ENCODE data around the gene SCAMP3. TPM values are rescaled to one million over a fixed set of nuclear protein-coding genes. Genes with fewer than 3 reads are reported as not detected.

The SCAMP3 gene
- total RNA-seq, 4 donors from 2014 or later: 39.0 to 66.1 (median 44.8) TPM

DNA sequence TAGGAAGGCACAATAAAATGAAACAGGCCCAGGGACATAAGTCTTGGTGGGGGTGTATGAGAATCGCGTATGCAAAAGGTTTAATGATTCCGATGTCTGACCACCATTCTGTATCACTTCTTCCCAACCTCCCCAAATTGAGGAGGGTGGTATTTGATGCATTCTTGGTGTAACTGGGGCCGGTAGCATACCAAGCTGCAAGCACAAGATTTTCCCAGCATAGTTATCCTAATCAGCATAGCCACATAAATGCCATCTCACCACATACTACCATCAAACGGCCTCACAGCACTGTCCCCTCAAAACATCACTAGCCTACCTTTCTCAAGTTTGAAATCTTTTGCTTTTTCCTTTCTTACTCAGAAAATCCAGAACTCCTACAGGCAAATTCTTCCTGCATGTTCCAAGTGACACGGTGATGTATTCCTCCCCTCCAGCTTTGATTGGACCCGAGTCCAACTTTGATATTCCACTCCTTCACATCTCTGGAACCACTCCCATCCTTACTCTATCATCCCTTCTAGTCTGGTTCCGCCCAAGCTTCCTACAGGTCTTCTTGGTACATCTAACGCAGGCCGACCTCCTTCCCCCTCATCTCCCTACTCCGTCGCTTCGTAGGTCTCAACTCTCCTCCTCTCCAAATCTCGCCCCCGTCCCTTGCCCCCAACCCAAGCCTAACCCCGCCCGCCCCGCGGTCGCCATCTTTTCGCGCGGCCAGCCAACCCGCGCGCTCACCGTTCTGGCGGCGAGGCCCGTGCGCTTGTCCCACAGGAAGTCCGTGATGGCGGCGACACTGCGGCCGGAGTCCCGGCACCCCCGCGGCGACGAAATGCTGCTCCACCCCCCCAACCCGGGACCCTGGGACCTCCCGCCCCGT lies 10.5 kb upstream of the SCAMP3 start:
- TF ChIP-seq CTCF (IDR thresholded peaks at IDR 0.05; ENCODE audit: low read depth): no peak

- no peak for TF ChIP-seq CTCF (IDR thresholded peaks at IDR 0.05; ENCODE audit: low read depth)
These were observed 7.2 kb upstream of the SCAMP3 start for GRCh38 chr1:155269381-155269780.

GRCh38 chr1:155268630-155269029 lies 6.5 kb upstream of the SCAMP3 start:
- no peak for TF ChIP-seq CTCF (IDR thresholded peaks at IDR 0.05; ENCODE audit: low read depth)

DNA sequence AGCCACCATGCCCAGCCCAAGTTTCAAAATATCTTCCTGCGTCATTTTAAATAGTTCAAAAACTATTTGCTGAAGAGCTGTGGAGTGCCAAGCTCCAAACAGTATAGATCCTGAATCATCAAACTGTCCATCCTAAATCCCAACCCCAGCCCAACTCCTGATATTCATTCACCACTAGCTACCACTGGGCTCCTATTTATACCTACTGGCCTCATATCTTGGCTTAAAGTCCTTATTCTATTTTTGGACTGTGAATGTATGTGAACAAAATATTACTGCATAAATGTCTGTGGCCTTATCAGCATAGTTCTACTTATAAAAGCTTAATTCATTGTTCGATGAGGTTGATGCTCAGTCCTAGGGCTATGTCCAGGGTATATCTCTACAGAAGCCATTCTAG lies 5.2 kb upstream of the SCAMP3 start:
- no peak for TF ChIP-seq CTCF (IDR thresholded peaks at IDR 0.05; ENCODE audit: low read depth)

DNA sequence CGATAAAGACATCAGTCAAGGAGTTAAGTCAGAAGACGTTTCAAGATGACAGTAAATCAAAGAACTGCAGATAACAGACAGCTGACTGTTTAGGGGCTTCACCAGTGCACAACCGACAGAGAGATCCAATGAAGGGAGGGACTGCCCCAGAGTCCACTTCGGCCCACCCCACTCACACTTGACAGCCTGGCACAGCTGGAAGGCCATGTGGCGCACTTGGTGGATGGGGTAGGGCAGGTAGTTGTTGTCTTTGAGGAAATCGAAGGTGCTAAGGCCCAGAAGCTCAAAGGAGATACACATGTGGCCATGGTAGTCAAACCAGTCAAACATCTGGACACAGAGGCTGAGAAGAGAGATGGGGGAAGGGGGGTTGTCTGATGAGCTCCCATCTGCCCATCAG lies 4.4 kb upstream of the SCAMP3 start:
- TF ChIP-seq CTCF (IDR thresholded peaks at IDR 0.05; ENCODE audit: low read depth): no peak

GRCh38 chr1:155263067-155263466 lies 907 bp upstream of the SCAMP3 start:
- no peak for TF ChIP-seq CTCF (IDR thresholded peaks at IDR 0.05; ENCODE audit: low read depth)

GRCh38 chr1:155261493-155261851 lies 688 bp downstream of the SCAMP3 start:
- no peak for TF ChIP-seq CTCF (IDR thresholded peaks at IDR 0.05; ENCODE audit: low read depth)

Measured in subcutaneous adipose tissue (tissue), 4 donors.